ENCODE measurements around the gene SIGMAR1.

DNA sequence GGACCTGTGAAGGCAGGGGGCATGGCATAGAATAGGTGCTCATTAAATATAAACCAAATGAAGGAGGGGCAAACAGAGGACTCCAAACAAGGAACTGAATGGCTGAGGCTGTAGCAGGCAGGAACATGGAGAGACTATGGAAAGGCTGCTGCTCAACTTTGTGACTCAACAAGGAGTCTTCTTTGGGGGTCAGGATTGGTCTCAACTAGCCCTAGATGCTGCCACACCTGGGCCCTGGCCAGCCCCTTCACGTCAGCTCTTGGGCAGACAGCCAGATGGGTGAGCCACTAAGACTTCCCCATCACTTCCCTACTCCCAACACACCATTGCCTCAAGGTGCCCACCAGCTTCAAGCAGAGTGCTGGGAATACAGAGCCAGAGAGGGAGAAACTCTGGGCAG lies 36.7 kb downstream of the SIGMAR1 start:
- TF ChIP-seq TAF1 (IDR thresholded peaks at IDR 0.05; ENCODE audit: low read depth, low read length) (no peak), CTCF (IDR thresholded peaks at IDR 0.05; ENCODE audit: control extremely low read depth in 1 of 3, insufficient read depth in 1 of 3, low read depth in 1 of 3, low read length in 3 of 3) (no peak), EP300 (IDR thresholded peaks at IDR 0.05; ENCODE audit: borderline replicate concordance in 1 of 2, low read depth in 2 of 2, low read length in 2 of 2) (no peak), SIN3A (conservative IDR thresholded peaks at IDR 0.05 in 1 of 2, IDR thresholded peaks at IDR 0.05 in 1 of 2; ENCODE audit: low read depth in 1 of 2, low read length in 2 of 2) (no peak), POLR2A (IDR thresholded peaks at IDR 0.05; ENCODE audit: control extremely low read depth in 1 of 2, low read depth in 2 of 2, low read length in 2 of 2) (no peak), RXRA (IDR thresholded peaks at IDR 0.05; ENCODE audit: insufficient read depth, low read depth, low read length) (no peak), EZH2 (IDR thresholded peaks at IDR 0.05; ENCODE audit: low read depth, low read length, severe bottlenecking) (no peak), MAX (IDR thresholded peaks at IDR 0.05) (no peak), RFX5 (IDR thresholded peaks at IDR 0.05; ENCODE audit: borderline replicate concordance, low read depth, low read length) (no peak), TBP (IDR thresholded peaks at IDR 0.05; ENCODE audit: low read depth, low read length) (no peak), CBX8 (IDR thresholded peaks at IDR 0.05; ENCODE audit: borderline replicate concordance, low read depth, low read length) (no peak), GABPA (IDR thresholded peaks at IDR 0.05; ENCODE audit: borderline replicate concordance, insufficient read depth, low read length) (no peak)
